ENCODE data around the gene NAV2. TPM values are rescaled to one million over a fixed set of nuclear protein-coding genes. Genes with fewer than 3 reads are reported as not detected.

NAV2 gene
- total RNA-seq, 1 donor from 2014 or later: 1.8 TPM

DNA sequence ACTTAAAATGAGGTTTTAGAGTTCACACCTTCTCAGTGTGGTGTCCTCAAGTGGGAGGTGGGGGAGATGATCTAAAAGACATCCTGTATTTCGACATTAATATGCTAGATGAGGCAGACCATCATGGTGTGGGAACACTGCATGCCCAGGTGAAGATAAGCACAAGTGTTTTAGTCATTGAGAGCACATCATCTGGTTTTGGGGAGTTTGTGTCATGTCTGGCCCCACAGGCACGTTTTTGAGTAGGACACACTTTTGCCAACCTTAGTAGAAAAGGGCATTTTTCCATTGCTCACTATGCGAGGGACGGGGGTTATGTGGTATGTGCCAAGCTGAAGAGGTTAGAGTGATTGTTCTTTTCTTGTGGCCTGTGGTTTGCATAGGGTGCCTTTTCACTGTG lies 258.3 kb downstream of the NAV2 start:
- DNase-seq (ENCODE audit: low read depth in 2 of 2): no peak

DNA sequence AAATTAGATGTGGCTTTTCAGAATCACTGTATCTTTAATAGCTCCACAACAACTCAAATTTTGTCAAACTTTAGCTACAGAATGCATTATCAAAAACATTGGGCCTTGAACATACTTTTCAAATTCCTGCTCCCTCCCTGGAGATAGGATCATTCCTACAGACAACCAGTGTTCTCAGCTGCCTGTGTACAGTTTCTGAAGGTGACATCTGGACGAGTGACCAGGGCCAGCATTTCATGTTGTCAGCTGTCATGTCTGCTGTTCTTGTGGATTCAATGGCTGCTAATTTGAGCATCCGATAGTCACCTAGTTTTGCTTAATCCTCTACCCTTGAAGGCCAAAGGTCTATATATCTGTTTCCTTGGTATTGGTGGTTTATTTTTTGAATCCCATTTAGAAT lies 259.5 kb downstream of the NAV2 start:
- DNase-seq (ENCODE audit: low read depth in 2 of 2): no peak

GRCh38 chr11:19972651-19973050 lies 260.0 kb downstream of the NAV2 start:
- DNase-seq (ENCODE audit: low read depth in 2 of 2): no peak

DNA sequence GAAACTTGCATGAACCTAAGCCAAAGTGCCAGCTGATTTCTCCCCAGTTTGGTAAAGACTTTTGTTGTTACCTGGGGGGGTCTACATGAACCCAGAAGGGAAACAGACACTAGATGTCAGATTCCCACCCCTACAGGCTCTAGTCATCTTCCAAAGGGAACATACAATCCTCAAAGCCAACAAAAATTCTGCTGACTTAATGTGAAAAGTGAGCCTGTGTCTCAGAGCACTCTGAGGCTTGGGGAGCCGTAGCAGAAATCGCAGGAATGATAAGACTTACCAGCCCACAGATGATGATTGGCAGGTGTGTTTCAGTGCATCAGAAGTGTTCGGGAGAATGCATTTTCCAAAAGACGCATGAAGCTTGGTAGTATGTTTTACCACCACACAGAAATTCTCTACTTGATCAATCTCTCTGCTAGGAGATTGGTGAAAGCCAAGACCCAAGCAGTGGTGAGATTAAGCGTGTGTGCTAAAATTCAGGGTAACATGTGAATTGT lies 260.5 kb downstream of the NAV2 start:
- DNase-seq (ENCODE audit: low read depth in 2 of 2): no peak

GRCh38 chr11:19974886-19975285 lies 262.2 kb downstream of the NAV2 start:
- no peak for DNase-seq (ENCODE audit: low read depth in 2 of 2)

GRCh38 chr11:19975414-19975990 lies 262.9 kb downstream of the NAV2 start:
- DNase-seq (ENCODE audit: low read depth in 2 of 2): no peak

DNA sequence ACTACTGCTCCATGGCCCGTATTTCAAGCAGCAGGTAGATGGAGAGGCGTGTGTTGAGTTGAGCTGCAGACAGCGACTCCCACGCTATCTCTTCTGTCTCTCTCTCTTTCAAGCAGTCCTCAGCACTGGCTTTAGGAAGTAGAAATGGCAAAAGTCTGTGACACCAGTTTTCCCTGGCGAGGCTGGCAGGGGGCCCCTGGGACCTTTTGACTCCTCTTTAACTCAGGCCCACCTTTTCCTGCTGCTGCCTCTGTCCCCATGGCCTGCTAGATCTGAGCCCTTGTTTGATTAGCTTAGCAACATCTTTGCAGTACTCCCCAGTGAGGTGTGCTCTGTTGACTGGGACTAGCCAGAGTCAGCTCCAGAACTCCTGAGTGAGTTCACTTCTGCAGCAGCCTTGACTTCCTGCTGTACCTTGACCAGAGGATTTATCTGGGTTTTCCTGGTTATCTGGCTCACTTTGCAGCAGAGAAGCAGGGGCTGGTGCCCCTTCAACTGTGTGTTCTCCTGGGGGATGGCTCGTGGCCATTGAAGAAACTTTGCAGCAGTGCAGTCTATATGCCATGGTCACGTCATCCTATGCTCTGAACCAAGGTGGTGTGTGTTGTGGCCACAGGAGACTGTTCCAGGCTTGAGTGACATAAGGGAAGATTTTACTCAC lies 263.8 kb downstream of the NAV2 start:
- DNase-seq (ENCODE audit: low read depth in 2 of 2): no peak

DNA sequence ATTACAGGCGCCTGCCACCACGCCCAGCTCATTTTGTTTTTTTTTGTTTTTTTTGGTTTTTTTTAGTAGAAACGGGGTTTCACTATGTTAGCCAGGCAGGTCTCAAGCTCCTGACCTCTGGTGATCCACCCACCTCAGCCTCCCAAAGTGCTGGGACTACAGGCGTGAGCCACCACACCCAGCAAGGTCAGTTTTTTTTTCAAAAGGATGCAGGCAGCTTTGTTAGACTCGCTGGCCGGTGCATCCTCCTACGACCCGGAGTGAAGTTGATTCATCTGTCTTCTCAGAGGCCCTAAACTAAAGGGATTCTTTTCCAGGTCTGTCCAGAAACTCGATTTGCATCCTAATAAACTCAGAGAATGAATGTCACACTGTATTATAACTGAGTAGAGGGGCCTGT lies 265.3 kb downstream of the NAV2 start:
- no peak for DNase-seq (ENCODE audit: low read depth in 2 of 2)

- DNase-seq (ENCODE audit: low read depth in 2 of 2): peak; percentile 17 to 87
Observed at GRCh38 chr11:19978668-19979518, 266.3 kb downstream of the NAV2 start.

- no peak for DNase-seq (ENCODE audit: low read depth in 2 of 2)
Observed at GRCh38 chr11:19979519-19979845, 266.8 kb downstream of the NAV2 start.

- no peak for DNase-seq (ENCODE audit: low read depth in 2 of 2)
Observed at GRCh38 chr11:19980388-19980787, 267.8 kb downstream of the NAV2 start.

DNA sequence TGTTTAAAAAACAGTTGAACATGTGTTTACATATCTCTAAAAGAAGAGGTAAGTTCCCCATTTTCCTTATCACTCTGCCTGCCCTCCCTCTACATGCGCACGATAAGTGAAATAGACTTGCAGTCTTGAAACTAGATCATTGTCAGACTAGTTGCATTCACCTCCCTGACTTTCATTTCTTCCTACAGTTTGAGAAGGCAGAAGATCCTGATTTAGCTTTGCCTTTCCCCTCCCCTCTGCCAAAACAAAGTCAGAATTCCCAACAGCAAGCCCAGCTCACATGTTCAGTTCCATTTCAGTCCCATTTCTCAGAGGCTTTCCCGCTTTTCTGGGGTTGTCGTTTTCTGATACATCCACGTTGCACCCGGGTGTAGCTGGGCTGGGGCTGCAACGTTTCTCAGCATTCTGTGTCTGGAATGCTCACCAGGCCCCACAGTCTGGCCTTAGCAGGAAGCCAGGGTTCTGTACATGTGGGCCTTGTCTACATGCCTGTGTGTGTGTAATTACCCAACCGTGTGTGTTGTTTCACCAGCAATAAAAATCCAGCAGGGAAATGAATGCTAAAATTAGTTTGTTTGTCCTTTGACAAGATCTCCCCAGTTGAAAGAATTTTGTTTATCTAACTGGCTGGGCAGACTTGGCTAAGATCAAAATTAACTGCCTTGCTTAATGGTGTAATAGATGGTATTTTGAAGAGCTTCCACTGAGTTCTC lies 268.5 kb downstream of the NAV2 start:
- DNase-seq (ENCODE audit: low read depth in 2 of 2): peak; percentile 32 to 60

- peak in 1 of 2 donors; percentile 25 for DNase-seq (ENCODE audit: low read depth in 2 of 2)
Observed at GRCh38 chr11:19982774-19983495, 270.3 kb downstream of the NAV2 start.

DNA sequence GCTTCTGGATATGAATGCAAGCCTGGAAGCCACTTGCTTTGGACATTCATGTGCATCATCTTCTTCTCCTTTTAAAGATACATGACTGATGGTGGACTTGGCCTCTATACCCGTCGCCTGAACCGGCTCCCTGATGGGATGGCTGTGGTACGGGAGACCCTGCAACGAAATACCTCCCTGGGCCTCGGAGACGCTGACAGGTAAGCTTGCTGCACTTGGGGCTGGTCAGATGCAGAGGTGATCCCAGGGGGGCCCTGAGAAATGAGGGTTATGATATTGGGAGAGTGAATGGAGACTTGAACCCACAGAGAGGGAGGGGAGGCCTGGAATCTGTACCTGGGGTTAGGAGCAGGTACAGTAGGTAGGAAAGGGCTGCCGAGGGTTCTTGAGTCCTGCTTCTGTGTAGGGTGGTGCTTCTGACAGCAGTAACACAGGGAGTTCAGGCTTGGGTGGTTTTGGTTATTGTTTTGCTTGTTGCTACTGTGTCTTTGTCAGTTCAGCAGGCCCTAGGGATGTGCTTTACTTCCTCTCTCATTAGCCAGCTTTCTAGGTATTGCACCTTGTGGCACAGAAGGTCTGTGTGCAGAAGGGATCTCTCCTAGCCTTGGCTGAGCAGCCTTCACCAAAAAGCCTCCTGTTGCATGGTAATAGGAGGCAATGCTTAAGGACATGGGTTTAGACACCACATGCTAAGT lies 271.6 kb downstream of the NAV2 start:
- DNase-seq (ENCODE audit: low read depth in 2 of 2): no peak

DNA sequence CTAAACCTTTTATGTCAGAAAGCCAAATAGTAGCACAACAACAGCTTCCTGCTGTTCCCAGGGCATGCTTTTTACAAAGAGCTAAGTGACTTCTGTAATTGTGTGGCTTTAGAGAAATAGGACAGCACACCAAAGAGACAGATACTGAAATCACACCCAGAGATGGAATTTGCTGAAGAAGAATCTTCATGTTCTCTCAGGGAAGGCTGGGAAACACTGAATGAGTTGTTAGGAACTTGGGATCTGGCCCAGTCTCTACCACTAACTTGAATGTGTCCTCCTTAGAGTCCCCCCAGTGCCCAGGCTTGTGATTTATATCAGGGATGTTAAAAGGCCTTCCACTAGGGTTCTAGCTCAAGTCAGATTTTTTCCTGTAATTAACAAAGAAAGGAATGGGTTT lies 272.5 kb downstream of the NAV2 start:
- no peak for DNase-seq (ENCODE audit: low read depth in 2 of 2)

DNA sequence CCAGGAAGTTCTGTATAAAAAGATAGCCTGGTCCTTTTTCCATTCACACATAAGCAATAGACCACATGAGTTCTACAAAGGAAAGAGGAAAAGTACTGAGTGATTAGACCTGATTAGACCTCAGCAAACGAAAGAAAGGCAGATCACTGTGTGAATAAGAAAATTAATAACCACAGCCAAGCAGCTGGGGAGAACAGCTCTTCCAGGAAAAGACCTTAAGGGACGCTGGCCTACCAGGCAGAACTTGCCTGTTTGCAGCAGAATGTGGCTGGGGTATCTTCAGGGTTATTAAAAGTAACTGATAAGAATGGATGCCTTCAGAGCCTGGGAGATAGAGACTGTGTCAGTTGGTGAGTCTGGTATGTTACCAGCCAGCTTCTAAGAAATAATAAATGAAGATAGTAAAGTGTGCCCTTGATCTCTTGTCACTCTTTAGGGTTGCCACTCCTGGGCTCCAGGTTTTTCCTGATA lies 274.7 kb downstream of the NAV2 start:
- peak; percentile 18 to 56 for DNase-seq (ENCODE audit: low read depth in 2 of 2)

- DNase-seq (ENCODE audit: low read depth in 2 of 2): no peak
Observed at GRCh38 chr11:19988598-19988997, 276.0 kb downstream of the NAV2 start.

GRCh38 chr11:19989191-19989590 lies 276.6 kb downstream of the NAV2 start:
- DNase-seq (ENCODE audit: low read depth in 2 of 2): no peak

GRCh38 chr11:19992162-19992561 lies 279.5 kb downstream of the NAV2 start:
- DNase-seq (ENCODE audit: low read depth in 2 of 2): no peak

GRCh38 chr11:19992998-19993397 lies 280.4 kb downstream of the NAV2 start:
- DNase-seq (ENCODE audit: low read depth in 2 of 2): no peak

DNA sequence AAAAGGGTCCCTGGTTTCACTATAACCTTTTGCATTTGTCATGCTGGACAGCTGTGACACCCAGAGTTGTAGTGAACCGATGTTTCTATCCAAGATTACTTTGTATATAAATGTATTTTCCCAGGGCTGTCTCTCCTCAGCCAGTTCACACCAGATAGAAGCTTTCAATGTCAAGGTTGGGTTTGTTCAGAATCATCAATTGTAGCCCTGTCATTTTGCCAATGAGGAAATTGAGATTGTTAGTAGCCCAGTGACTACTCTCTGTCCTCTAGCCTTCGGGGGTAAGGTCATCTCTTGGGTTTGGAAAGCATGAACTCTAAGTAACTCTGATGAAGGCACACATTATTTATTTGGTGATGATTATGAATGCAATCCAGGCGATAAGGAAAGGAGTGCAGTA lies 282.0 kb downstream of the NAV2 start:
- no peak for DNase-seq (ENCODE audit: low read depth in 2 of 2)

Data from lung microvascular endothelial cell (primary cell).